Endothelial cell of umbilical vein (primary cell): Measurements from ENCODE around the gene CDH23.

Source experiments
- CTCF ChIP-seq, 2 donors: IDR thresholded peaks; 1 replicate in 1 of 2; 2 replicates in 1 of 2; pipeline ENCODE4 v1.5.1; 2011; ENCODE audit warnings: low read length in 2 of 2, mild to moderate bottlenecking in 2 of 2, moderate library complexity in 2 of 2, control low read depth in 1 of 2, inconsistent platforms in 1 of 2, low read depth in 1 of 2; ENCODE audit not compliant: insufficient read depth in 1 of 2; ENCODE audit errors: extremely low read depth in 1 of 2
- EZH2 ChIP-seq: IDR thresholded peaks from 2 replicates; pipeline ENCODE4 v1.6.1; 2012; ENCODE audit warnings: borderline replicate concordance, low read depth, mild to moderate bottlenecking, moderate library complexity, low read length, inconsistent platforms; ENCODE audit not compliant: severe bottlenecking
- JUN ChIP-seq: IDR thresholded peaks from 2 replicates; pipeline ENCODE4 v1.6.1; 2011; ENCODE audit warnings: borderline replicate concordance, low read depth; ENCODE audit not compliant: insufficient read length, insufficient read depth
- MAX ChIP-seq: IDR thresholded peaks from 2 replicates; pipeline ENCODE4 v1.6.1; 2011; ENCODE audit not compliant: insufficient read depth, insufficient read length
- POLR2A ChIP-seq: IDR thresholded peaks from 2 replicates; pipeline ENCODE4 v1.6.1; 2012; ENCODE audit warnings: low read depth, mild to moderate bottlenecking, control low read depth, low read length
- POLR2AphosphoS5 ChIP-seq: IDR thresholded peaks from 2 replicates; pipeline ENCODE4 v1.6.1; 2012; ENCODE audit warnings: low read depth, mild to moderate bottlenecking, control low read depth, low read length, moderate library complexity; ENCODE audit not compliant: insufficient read depth

- TF ChIP-seq POLR2A (no peak), CTCF (IDR thresholded peaks at IDR 0.05; ENCODE audit: extremely low read depth in 1 of 2, insufficient read depth in 1 of 2, low read depth in 1 of 2, low read length in 2 of 2) (no peak), POLR2AphosphoS5 (no peak), JUN (no peak), EZH2 (no peak), MAX (no peak)
Observed at GRCh38 chr10:71796749-71797405, 400.2 kb downstream of the CDH23 start.
